ENCODE data around the gene TMEM145. TPM values are rescaled to one million over a fixed set of nuclear protein-coding genes. Genes with fewer than 3 reads are reported as not detected.
A peak's percentile ranks its signal among the peaks of the same experiment; 100 is the strongest.
"Not testable (repeated sequence)": the region's sequence is repeated elsewhere in the genome, so short reads cannot be mapped to it uniquely, and the experiment has no call there.

TMEM145 gene
- total and polyA plus RNA-seq, 9 of the 15 experiments (the other 6 are each of a cell fraction or from before 2014, with no cell fraction given), result 0.80 to 5.5 (median 1.9) TPM; not detected in 3

- 63% methylated on average over 4 of the region's 4 CpGs for WGBS (ENCODE audit: insufficient coverage, low coverage, missing lambda C conversion rate)
- H4K20me1 ChIP-seq (replicated peaks; ENCODE audit: control insufficient read depth, insufficient read depth, low read length); H3K27ac ChIP-seq (ENCODE audit: extremely low read depth, low read depth, low read length); POLR2A ChIA-PET; H3K4me3 ChIP-seq; CTCF ChIA-PET (ENCODE audit: low intra/inter-chr PET ratio); BruUV-seq (replicated peaks); H3K36me3 ChIP-seq (ENCODE audit: control insufficient read depth, insufficient read depth, low read length); H3K9ac ChIP-seq (ENCODE audit: insufficient read depth in 1 of 2, low read depth in 2 of 2, low read length in 2 of 2); H3K9me1 ChIP-seq (ENCODE audit: control insufficient read depth, insufficient read depth, low read length); H3K27me3 ChIP-seq (ENCODE audit: control insufficient read depth in 2 of 2, insufficient read depth in 2 of 2, low read length in 2 of 2); ATAC-seq; intact Hi-C loops (cut with micrococcal nuclease); H3K9me3 ChIP-seq (replicated peaks; ENCODE audit: control insufficient read depth, insufficient read depth, low read depth, low read length); H3K4me2 ChIP-seq (ENCODE audit: insufficient read depth, low read length); FAIRE-seq; DNase-seq (ENCODE audit: extremely low read depth in 1 of 4, low spot score in 3 of 4); in situ Hi-C loops (cut with MboI): not testable (repeated sequence)
- peak; percentile 53; the same call in 1 of the 2 replicates for TF ChIP-seq ZNF121 (CRISPR knock-in tag; conservative IDR thresholded peaks at IDR 0.05)
- peak overlapping the region; percentile 22 for H2AFZ ChIP-seq (ENCODE audit: low read depth, low read length)
- H3K79me2 ChIP-seq (ENCODE audit: control insufficient read depth, insufficient read depth, low read length), result peaks cover 18% of the 10 kb centered on the region
- H3K4me1 ChIP-seq (replicated peaks in 1 of 2; ENCODE audit: control insufficient read depth in 2 of 2, insufficient read depth in 2 of 2, low read length in 2 of 2), result peaks cover 14 to 30% of the 10 kb centered on the region in 2 experiments
These were observed 47.0 kb upstream of the TMEM145 start for GRCh38 chr19:42266105-42266504.

DNA sequence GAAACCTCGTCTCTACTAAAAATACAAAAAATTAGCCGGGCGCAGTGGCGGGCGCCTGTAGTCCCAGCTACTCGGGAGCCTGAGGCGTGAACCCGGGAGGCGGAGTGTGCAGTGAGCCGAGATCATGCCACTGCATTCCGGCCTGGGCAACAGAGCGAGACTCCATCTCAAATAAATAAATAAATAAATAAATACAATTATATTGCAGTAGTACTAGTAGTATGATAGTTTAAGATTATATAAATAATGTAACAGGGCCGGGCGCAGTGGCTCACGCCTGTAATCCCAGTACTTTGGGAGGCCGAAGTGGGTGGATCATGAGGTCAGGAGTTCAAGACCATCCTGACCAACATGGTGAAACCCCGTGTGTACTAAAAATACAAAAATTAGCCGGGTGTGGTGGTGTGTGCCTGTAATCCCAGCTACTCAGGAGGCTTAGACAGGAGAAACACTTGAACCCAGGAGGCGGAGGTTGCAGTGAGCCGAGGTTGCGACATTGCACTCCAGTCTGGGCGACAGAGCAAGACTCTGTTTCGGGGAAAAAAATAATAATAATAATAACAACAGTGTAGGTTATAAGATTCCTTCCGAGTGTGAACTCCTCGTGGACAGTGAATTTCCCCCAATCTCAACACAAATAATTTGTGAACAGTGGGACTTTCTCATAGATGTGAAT, 46.0 kb upstream of the TMEM145 start:
- H3K9me3 ChIP-seq (replicated peaks; ENCODE audit: control insufficient read depth, insufficient read depth, low read depth, low read length); DNase-seq (ENCODE audit: extremely low read depth in 1 of 4, low spot score in 3 of 4); H3K27me3 ChIP-seq (ENCODE audit: control insufficient read depth in 2 of 2, insufficient read depth in 2 of 2, low read length in 2 of 2); H3K4me3 ChIP-seq; FAIRE-seq; BruUV-seq (replicated peaks); in situ Hi-C loops (cut with MboI); ATAC-seq; H4K20me1 ChIP-seq (replicated peaks; ENCODE audit: control insufficient read depth, insufficient read depth, low read length); CTCF ChIA-PET (ENCODE audit: low intra/inter-chr PET ratio); H3K9me1 ChIP-seq (ENCODE audit: control insufficient read depth, insufficient read depth, low read length); intact Hi-C loops (cut with micrococcal nuclease); TF ChIP-seq CEBPG (CRISPR knock-in tag; IDR thresholded peaks at IDR 0.05): not testable (repeated sequence)
- Histone ChIP-seq H3K4me1 (replicated peaks in 1 of 2; ENCODE audit: control insufficient read depth in 2 of 2, insufficient read depth in 2 of 2, low read length in 2 of 2) (peaks cover 17 to 36% of the 10 kb centered on the region in 2 experiments), H2AFZ (ENCODE audit: low read depth, low read length) (peak overlapping the region; percentile 95), H3K36me3 (ENCODE audit: control insufficient read depth, insufficient read depth, low read length) (peaks cover 10% of the 10 kb centered on the region; the same call in 2 of the 3 replicates), H3K4me2 (ENCODE audit: insufficient read depth, low read length) (peak overlapping the region; percentile 96), H3K9ac (ENCODE audit: insufficient read depth in 1 of 2, low read depth in 2 of 2, low read length in 2 of 2) (peak overlapping the region in 1 of 2 experiments; percentile 98; a peak in 2 of 4 replicates), H3K27ac (ENCODE audit: extremely low read depth, low read depth, low read length) (peak overlapping the region; percentile 90), H3K79me2 (ENCODE audit: control insufficient read depth, insufficient read depth, low read length) (peaks cover 24% of the 10 kb centered on the region)
- WGBS (ENCODE audit: insufficient coverage, low coverage, missing lambda C conversion rate), result 84% methylated on average over 25 of the region's 25 CpGs
- peak; percentile 8 to 41; a peak in 3 of 4 replicates for TF ChIP-seq CEBPG (tag; conservative IDR thresholded peaks at IDR 0.05 in 1 of 2, IDR thresholded peaks at IDR 0.05 in 1 of 2)
- TF ChIP-seq CEBPB (tag; IDR thresholded peaks at IDR 0.05), result peak; percentile 79
- POLR2A ChIA-PET, result interaction anchor here (0.6 to 1.1 kb wide), 3 partner anchors 10 to 26 kb away, joined by 3 to 4 read pairs (median 3); no protein-coding TSS in a partner anchor

Measured in K562 (cell line).